Measurements from ENCODE around the gene ELAVL1. TPM values are rescaled to one million over a fixed set of nuclear protein-coding genes. Genes with fewer than 3 reads are reported as not detected.

The ELAVL1 gene
- total and polyA plus RNA-seq, 2 experiments from 2014 or later = 81.6 to 143 TPM

- Histone ChIP-seq H4K20me1 (replicated peaks; ENCODE audit: insufficient read depth) (no peaks in the 10 kb centered on the region), H3K36me3 (ENCODE audit: insufficient read depth) (no peaks in the 10 kb centered on the region), H3K79me2 (replicated peaks; ENCODE audit: insufficient read depth) (no peaks in the 10 kb centered on the region), H3F3A (replicated peaks; ENCODE audit: low read depth) (0 out of 2 replicates have a peak, but pooled peaks cover 2% of the 10 kb centered on the region), H3K4me2 (no peak overlapping the region), H3K4me1 (ENCODE audit: insufficient read depth) (peaks cover 8% of the 10 kb centered on the region), H2AFZ (no peak overlapping the region; the same call in 1 of the 2 replicates), H3K27ac (ENCODE audit: low read depth) (peak overlapping the region; percentile 88; the same call in 1 of the 2 replicates), H3K9me2 (ENCODE audit: insufficient read depth) (no peaks in the 10 kb centered on the region; the same call in 1 of the 2 replicates), H3K4me3 (no peak overlapping the region), H3K27me3 (ENCODE audit: insufficient read depth) (no peaks in the 10 kb centered on the region)
- TF ChIP-seq EZH2 (IDR thresholded peaks at IDR 0.05; ENCODE audit: low read depth, unreplicated experiment) (no peak), STAT1 (IDR thresholded peaks at IDR 0.05; ENCODE audit: unreplicated experiment) (no peak), ZNF331 (CRISPR knock-in tag; IDR thresholded peaks at IDR 0.05; ENCODE audit: low read depth) (no peak), CREB1 (CRISPR knock-in tag; IDR thresholded peaks at IDR 0.05; ENCODE audit: low read depth) (no peak), ZNF114 (CRISPR knock-in tag; IDR thresholded peaks at IDR 0.05) (no peak), JUNB (IDR thresholded peaks at IDR 0.05; ENCODE audit: unreplicated experiment) (no peak), NANOG (IDR thresholded peaks at IDR 0.05; ENCODE audit: borderline replicate concordance) (no peak), POLR2AphosphoS5 (IDR thresholded peaks at IDR 0.05; ENCODE audit: low read depth) (no peak), EZH2phosphoT487 (IDR thresholded peaks at IDR 0.05; ENCODE audit: unreplicated experiment) (no peak)
- TF ChIP-seq, protein P1, sequence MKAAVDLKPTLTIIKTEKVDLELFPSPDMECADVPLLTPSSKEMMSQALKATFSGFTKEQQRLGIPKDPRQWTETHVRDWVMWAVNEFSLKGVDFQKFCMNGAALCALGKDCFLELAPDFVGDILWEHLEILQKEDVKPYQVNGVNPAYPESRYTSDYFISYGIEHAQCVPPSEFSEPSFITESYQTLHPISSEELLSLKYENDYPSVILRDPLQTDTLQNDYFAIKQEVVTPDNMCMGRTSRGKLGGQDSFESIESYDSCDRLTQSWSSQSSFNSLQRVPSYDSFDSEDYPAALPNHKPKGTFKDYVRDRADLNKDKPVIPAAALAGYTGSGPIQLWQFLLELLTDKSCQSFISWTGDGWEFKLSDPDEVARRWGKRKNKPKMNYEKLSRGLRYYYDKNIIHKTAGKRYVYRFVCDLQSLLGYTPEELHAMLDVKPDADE (IDR thresholded peaks at IDR 0.05) = no peak
- TF ChIP-seq, protein P2, sequence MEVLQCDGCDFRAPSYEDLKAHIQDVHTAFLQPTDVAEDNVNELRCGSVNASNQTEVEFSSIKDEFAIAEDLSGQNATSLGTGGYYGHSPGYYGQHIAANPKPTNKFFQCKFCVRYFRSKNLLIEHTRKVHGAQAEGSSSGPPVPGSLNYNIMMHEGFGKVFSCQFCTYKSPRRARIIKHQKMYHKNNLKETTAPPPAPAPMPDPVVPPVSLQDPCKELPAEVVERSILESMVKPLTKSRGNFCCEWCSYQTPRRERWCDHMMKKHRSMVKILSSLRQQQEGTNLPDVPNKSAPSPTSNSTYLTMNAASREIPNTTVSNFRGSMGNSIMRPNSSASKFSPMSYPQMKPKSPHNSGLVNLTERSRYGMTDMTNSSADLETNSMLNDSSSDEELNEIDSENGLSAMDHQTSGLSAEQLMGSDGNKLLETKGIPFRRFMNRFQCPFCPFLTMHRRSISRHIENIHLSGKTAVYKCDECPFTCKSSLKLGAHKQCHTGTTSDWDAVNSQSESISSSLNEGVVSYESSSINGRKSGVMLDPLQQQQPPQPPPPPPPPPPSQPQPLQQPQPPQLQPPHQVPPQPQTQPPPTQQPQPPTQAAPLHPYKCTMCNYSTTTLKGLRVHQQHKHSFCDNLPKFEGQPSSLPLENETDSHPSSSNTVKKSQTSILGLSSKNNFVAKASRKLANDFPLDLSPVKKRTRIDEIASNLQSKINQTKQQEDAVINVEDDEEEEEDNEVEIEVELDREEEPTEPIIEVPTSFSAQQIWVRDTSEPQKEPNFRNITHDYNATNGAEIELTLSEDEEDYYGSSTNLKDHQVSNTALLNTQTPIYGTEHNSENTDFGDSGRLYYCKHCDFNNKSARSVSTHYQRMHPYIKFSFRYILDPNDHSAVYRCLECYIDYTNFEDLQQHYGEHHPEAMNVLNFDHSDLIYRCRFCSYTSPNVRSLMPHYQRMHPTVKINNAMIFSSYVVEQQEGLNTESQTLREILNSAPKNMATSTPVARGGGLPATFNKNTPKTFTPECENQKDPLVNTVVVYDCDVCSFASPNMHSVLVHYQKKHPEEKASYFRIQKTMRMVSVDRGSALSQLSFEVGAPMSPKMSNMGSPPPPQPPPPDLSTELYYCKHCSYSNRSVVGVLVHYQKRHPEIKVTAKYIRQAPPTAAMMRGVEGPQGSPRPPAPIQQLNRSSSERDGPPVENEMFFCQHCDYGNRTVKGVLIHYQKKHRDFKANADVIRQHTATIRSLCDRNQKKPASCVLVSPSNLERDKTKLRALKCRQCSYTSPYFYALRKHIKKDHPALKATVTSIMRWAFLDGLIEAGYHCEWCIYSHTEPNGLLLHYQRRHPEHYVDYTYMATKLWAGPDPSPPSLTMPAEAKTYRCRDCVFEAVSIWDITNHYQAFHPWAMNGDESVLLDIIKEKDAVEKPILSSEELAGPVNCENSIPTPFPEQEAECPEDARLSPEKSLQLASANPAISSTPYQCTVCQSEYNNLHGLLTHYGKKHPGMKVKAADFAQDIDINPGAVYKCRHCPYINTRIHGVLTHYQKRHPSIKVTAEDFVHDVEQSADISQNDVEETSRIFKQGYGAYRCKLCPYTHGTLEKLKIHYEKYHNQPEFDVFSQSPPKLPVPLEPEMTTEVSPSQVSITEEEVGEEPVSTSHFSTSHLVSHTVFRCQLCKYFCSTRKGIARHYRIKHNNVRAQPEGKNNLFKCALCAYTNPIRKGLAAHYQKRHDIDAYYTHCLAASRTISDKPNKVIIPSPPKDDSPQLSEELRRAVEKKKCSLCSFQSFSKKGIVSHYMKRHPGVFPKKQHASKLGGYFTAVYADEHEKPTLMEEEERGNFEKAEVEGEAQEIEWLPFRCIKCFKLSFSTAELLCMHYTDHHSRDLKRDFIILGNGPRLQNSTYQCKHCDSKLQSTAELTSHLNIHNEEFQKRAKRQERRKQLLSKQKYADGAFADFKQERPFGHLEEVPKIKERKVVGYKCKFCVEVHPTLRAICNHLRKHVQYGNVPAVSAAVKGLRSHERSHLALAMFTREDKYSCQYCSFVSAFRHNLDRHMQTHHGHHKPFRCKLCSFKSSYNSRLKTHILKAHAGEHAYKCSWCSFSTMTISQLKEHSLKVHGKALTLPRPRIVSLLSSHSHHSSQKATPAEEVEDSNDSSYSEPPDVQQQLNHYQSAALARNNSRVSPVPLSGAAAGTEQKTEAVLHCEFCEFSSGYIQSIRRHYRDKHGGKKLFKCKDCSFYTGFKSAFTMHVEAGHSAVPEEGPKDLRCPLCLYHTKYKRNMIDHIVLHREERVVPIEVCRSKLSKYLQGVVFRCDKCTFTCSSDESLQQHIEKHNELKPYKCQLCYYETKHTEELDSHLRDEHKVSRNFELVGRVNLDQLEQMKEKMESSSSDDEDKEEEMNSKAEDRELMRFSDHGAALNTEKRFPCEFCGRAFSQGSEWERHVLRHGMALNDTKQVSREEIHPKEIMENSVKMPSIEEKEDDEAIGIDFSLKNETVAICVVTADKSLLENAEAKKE (CRISPR knock-in tag; IDR thresholded peaks at IDR 0.05) = no peak
- TF ChIP-seq, protein P3, sequence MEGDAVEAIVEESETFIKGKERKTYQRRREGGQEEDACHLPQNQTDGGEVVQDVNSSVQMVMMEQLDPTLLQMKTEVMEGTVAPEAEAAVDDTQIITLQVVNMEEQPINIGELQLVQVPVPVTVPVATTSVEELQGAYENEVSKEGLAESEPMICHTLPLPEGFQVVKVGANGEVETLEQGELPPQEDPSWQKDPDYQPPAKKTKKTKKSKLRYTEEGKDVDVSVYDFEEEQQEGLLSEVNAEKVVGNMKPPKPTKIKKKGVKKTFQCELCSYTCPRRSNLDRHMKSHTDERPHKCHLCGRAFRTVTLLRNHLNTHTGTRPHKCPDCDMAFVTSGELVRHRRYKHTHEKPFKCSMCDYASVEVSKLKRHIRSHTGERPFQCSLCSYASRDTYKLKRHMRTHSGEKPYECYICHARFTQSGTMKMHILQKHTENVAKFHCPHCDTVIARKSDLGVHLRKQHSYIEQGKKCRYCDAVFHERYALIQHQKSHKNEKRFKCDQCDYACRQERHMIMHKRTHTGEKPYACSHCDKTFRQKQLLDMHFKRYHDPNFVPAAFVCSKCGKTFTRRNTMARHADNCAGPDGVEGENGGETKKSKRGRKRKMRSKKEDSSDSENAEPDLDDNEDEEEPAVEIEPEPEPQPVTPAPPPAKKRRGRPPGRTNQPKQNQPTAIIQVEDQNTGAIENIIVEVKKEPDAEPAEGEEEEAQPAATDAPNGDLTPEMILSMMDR (conservative IDR thresholded peaks at IDR 0.05; ENCODE audit: low read depth in 2 of 2) = no peak
- TF ChIP-seq, protein P4, sequence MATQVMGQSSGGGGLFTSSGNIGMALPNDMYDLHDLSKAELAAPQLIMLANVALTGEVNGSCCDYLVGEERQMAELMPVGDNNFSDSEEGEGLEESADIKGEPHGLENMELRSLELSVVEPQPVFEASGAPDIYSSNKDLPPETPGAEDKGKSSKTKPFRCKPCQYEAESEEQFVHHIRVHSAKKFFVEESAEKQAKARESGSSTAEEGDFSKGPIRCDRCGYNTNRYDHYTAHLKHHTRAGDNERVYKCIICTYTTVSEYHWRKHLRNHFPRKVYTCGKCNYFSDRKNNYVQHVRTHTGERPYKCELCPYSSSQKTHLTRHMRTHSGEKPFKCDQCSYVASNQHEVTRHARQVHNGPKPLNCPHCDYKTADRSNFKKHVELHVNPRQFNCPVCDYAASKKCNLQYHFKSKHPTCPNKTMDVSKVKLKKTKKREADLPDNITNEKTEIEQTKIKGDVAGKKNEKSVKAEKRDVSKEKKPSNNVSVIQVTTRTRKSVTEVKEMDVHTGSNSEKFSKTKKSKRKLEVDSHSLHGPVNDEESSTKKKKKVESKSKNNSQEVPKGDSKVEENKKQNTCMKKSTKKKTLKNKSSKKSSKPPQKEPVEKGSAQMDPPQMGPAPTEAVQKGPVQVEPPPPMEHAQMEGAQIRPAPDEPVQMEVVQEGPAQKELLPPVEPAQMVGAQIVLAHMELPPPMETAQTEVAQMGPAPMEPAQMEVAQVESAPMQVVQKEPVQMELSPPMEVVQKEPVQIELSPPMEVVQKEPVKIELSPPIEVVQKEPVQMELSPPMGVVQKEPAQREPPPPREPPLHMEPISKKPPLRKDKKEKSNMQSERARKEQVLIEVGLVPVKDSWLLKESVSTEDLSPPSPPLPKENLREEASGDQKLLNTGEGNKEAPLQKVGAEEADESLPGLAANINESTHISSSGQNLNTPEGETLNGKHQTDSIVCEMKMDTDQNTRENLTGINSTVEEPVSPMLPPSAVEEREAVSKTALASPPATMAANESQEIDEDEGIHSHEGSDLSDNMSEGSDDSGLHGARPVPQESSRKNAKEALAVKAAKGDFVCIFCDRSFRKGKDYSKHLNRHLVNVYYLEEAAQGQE (IDR thresholded peaks at IDR 0.05; ENCODE audit: unreplicated experiment) = no peak
- peak overlapping the region; percentile 94; the same call in 1 of the 2 replicates for H3K27ac Mint-ChIP-seq
- no peaks in the 10 kb centered on the region for H3K36me3 Mint-ChIP-seq (ENCODE audit: low read depth)
- no peak overlapping the region for H3K4me3 Mint-ChIP-seq
- H3K27me3 Mint-ChIP-seq (ENCODE audit: insufficient read depth, low read depth, poor library complexity) = peaks cover 13% of the 10 kb centered on the region
- H3K4me1 Mint-ChIP-seq = peaks cover 20% of the 10 kb centered on the region
- DNase-seq (ENCODE audit: low spot score) = no peak
- H3K9me3 Mint-ChIP-seq = no peaks in the 10 kb centered on the region
- no peak for ATAC-seq
Observed at GRCh38 chr19:8034178-8034525, 28.7 kb upstream of the ELAVL1 start.
